B cell (primary cell): Measurements from ENCODE around the gene GMPPA. TPM values are rescaled to one million over a fixed set of nuclear protein-coding genes. Genes with fewer than 3 reads are reported as not detected.

ENCODE experiments used
- ATAC-seq: fragments of 200-7000 bp; cut with Tn5 transposase; one replicate; pipeline ENCODE4 v1.10.0; 2021; ENCODE audit warnings: low read depth, mild to moderate bottlenecking, moderate number of reproducible peaks, moderate library complexity
- CTCF ChIA-PET: fragments of 350-600 bp; sonication (Branson Sonifier 250); formaldehyde crosslinking; loops from one replicate; lab custom pipeline; 2021; ENCODE audit warnings: antibody characterized with exemption, inconsistent platforms; lab: Charles Lee
- POLR2A ChIA-PET: fragments of 350-600 bp; sonication (Branson Sonifier 250); formaldehyde crosslinking; loops from one replicate; lab custom pipeline; 2021; ENCODE audit warnings: antibody characterized with exemption; lab: Charles Lee
- DNase-seq: peaks from one replicate; pipeline ENCODE4 v3.0.0; 2013
- H2AFZ ChIP-seq: 2 replicates; pipeline ENCODE4 v1.6.1; 2012; ENCODE audit warnings: mild to moderate bottlenecking, low read depth, low read length; ENCODE audit not compliant: insufficient read depth, poor library complexity, severe bottlenecking
- H3K27ac ChIP-seq, 2 donors: 1 replicate in 1 of 2; 2 replicates in 1 of 2; pipeline ENCODE4 v1.5.1; 2012 to 2013; ENCODE audit warnings: low read length in 2 of 2, mild to moderate bottlenecking in 2 of 2, moderate library complexity in 1 of 2
- H3K27me3 ChIP-seq, 4 experiments: fragments of 200-600 bp in 1 of 4; sonication (generic) in 1 of 4; replicated peaks in 1 of 4; 1 replicate in 2 of 4; 2 replicates in 2 of 4; pipeline versions ENCODE4 v1.6.1 to v1.7.0; 2013 to 2016; ENCODE audit warnings: low read length in 3 of 4, mild to moderate bottlenecking in 2 of 4, mixed read lengths in 1 of 4, moderate library complexity in 1 of 4; ENCODE audit not compliant: insufficient read depth in 4 of 4, control insufficient read depth in 3 of 4; ENCODE audit errors: control extremely low read depth in 1 of 4
- H3K36me3 ChIP-seq, 2 experiments: replicated peaks in 1 of 2; 1 replicate in 1 of 2; 2 replicates in 1 of 2; pipeline versions ENCODE4 v1.6.1 to v1.7.1; 2013; ENCODE audit warnings: low read length in 1 of 2; ENCODE audit not compliant: insufficient read depth in 2 of 2, control insufficient read depth in 1 of 2; ENCODE audit errors: control extremely low read depth in 1 of 2, extremely low read depth in 1 of 2
- H3K4me1 ChIP-seq, 2 donors: fragments of 200-600 bp in 1 of 2; sonication (generic) in 1 of 2; 1 replicate in 1 of 2; 2 replicates in 1 of 2; pipeline versions ENCODE4 v1.5.1 to v1.6.1; 2013 to 2017; ENCODE audit warnings: low read length in 2 of 2; ENCODE audit not compliant: control insufficient read depth in 2 of 2, insufficient read depth in 2 of 2
- H3K4me2 ChIP-seq: replicated peaks from 2 replicates; pipeline ENCODE3; 2012; ENCODE audit warnings: mild to moderate bottlenecking, low read depth, low read length; ENCODE audit not compliant: poor library complexity, severe bottlenecking
- H3K4me3 ChIP-seq, 5 experiments: fragments of 200-600 bp in 1 of 5; sonication (generic) in 1 of 5; 1 replicate in 3 of 5; 2 replicates in 2 of 5; pipeline versions ENCODE4 v1.5.1 to v1.7.0; 2011 to 2016; ENCODE audit warnings: low read length in 4 of 5, mild to moderate bottlenecking in 4 of 5, low read depth in 2 of 5, control low read depth in 1 of 5, moderate library complexity in 1 of 5; ENCODE audit not compliant: insufficient read depth in 1 of 5; ENCODE audit errors: control extremely low read depth in 1 of 5, extremely low read depth in 1 of 5
- H3K79me2 ChIP-seq: fragments of 200-600 bp; sonication (generic); one replicate; pipeline ENCODE4 v1.6.0; 2016; ENCODE audit warnings: low read length; ENCODE audit not compliant: control insufficient read depth, insufficient read depth
- H3K9ac ChIP-seq: fragments of 200-600 bp; sonication (generic); 2 replicates; pipeline ENCODE4 v1.6.1; 2017; ENCODE audit warnings: mild to moderate bottlenecking, low read length, moderate library complexity
- H3K9me3 ChIP-seq, 3 donors: one replicate each; pipeline versions ENCODE4 v1.6.1 to v1.7.1; 2013; ENCODE audit warnings: low read length in 2 of 3; ENCODE audit not compliant: control insufficient read depth in 2 of 3, insufficient read depth in 1 of 3; ENCODE audit errors: control extremely low read depth in 1 of 3
- H4K20me1 ChIP-seq: 2 replicates; pipeline ENCODE4 v1.6.0; 2012; ENCODE audit warnings: mild to moderate bottlenecking, low read length; ENCODE audit not compliant: insufficient read depth, control insufficient read depth, poor library complexity, severe bottlenecking
- H3K27ac Mint-ChIP-seq: one replicate; pipeline ENCODE4 v1.8.0; 2021; ENCODE audit warnings: mixed read lengths
- H3K27me3 Mint-ChIP-seq: one replicate; pipeline ENCODE4 v1.8.0; 2021; ENCODE audit warnings: mixed read lengths
- H3K4me1 Mint-ChIP-seq: one replicate; pipeline ENCODE4 v1.8.0; 2021; ENCODE audit warnings: mixed read lengths
- H3K4me3 Mint-ChIP-seq: one replicate; pipeline ENCODE4 v1.8.0; 2021; ENCODE audit warnings: mixed read lengths
- H3K9me3 Mint-ChIP-seq: one replicate; pipeline ENCODE4 v1.8.0; 2022; ENCODE audit warnings: mixed read lengths; ENCODE audit not compliant: insufficient read depth
- CTCF ChIP-seq: fragments of 200-600 bp; IDR thresholded peaks from one replicate; pipeline ENCODE4 v1.8.0; 2022; ENCODE audit warnings: antibody characterized with exemption, mild to moderate bottlenecking
- EZH2 ChIP-seq: IDR thresholded peaks from 2 replicates; pipeline ENCODE4 v1.6.1; 2012; ENCODE audit warnings: borderline replicate concordance, low read depth, mild to moderate bottlenecking, moderate library complexity, low read length; ENCODE audit not compliant: insufficient read depth, poor library complexity, severe bottlenecking
- WGBS: methylation state at CpG from one replicate; pipeline ENCODE4 v1.1.5; 2013; ENCODE audit warnings: missing lambda C conversion rate; ENCODE audit not compliant: insufficient coverage; 5-methylcytosine and 5-hydroxymethylcytosine counted together
- intact Hi-C: fragments of 100-400 bp; cut with micrococcal nuclease; formaldehyde crosslinking; loops from one replicate; pipeline ENCODE4 v1.10.0; 2022
- polyA plus RNA-seq: library from polyadenylated mRNA; depleted of rRNA; stranded (reverse); fragments of >200 nt; gene quantifications from 2 replicates; pipeline ENCODE4 v1.2.3, GENCODE V29; 2012
- total RNA-seq, 2 donors: library from RNA; stranded (reverse); fragments of 120-200 nt in 1 of 2; gene quantifications; 1 replicate in 1 of 2; 2 replicates in 1 of 2; pipeline versions ENCODE4 v1.2.3 to v1.2.4, GENCODE V29; 2013 to 2022

GMPPA gene
- total and polyA plus RNA-seq, 2 donors (not counting 1 experiment from before 2014, with no cell fraction given), result 27.8 to 67.9 TPM

DNA sequence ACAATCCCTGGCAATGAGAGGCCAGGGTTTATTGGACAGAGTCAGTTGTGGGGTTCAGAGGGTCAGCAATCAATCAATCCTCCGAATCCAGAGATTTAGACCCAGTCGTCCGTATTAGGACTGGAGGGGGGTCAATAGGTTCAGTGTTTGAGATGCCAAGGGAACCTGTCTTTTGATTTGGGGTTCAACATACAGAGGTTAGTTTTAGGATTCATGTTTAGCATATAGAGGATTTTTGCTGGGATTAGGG is 292 bp downstream of the GMPPA start:
- 0% methylated on average over 3 of the region's 3 CpGs for WGBS
- H3K4me3 Mint-ChIP-seq, result peak overlapping the region; percentile 93
- no peaks in the 10 kb centered on the region for H3K9me3 Mint-ChIP-seq
- ATAC-seq (no peak), DNase-seq (no peak)
- Histone ChIP-seq H3K4me2 (peak overlapping the region; percentile 98), H3K4me3 (peak overlapping the region; percentile 65 to 90 (median 79)), H3K9ac (peak overlapping the region; percentile 92), H4K20me1 (no peaks in the 10 kb centered on the region), H3K27ac (peak overlapping the region in 1 of 2 donors; percentile 84), H3K79me2 (peaks cover 19% of the 10 kb centered on the region), H3K36me3 (peaks cover 0 to 5% of the 10 kb centered on the region in 2 experiments), H3K27me3 (peaks cover 0 to 41% (median 23%) of the 10 kb centered on the region in 4 experiments), H3K4me1 (peaks cover 38% of the 10 kb centered on the region in 2 donors), H3K9me3 (peaks cover 0 to 21% (median 0%) of the 10 kb centered on the region in 3 donors), H2AFZ (peak overlapping the region; percentile 97)
- POLR2A ChIA-PET, result interaction anchor here (2.8 kb wide), 1 partner anchor 111 kb away, joined by 10 read pairs; the partner anchor contains the start of gene DNPEP
- peaks cover 29% of the 10 kb centered on the region for H3K27me3 Mint-ChIP-seq
- intact Hi-C loops, result loop anchor here (2.0 to 5.0 kb wide), 4 partner anchors 222 to 1227 kb away; partner anchors contain the start of genes AAMP, CNOT9, CNPPD1 and DNAJB2
- peak overlapping the region; percentile 87 for H3K27ac Mint-ChIP-seq
- H3K4me1 Mint-ChIP-seq, result peaks cover 32% of the 10 kb centered on the region
- CTCF ChIA-PET, result interaction anchor here (0.6 to 10.4 kb wide), 6 partner anchors 11 to 100 kb away, joined by 3 to 123 read pairs (median 4); no protein-coding TSS in a partner anchor
- no peak for TF ChIP-seq CTCF
- no peak for TF ChIP-seq EZH2

DNA sequence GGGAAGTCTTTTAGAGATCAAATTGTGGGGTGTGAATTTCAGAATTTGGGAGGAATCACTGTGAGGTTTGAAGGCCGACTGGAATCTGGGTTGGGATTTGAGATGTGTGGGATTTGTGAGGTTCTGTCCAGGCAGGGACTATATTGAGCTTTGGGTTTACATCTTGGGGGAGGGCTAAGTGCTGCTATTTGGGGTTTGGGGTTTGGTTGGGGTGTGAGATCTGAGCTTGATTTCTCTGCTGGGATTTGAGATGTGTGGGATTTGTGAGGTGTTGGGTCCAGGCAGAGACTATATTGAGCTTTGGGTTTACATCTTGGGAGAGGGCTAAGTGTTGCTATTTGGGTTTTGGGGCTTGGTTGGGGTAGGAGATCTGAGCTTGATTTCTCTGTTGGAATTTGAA is 864 bp downstream of the GMPPA start:
- Mint-ChIP-seq H3K9me3 (no peaks in the 10 kb centered on the region), H3K27ac (no peak overlapping the region), H3K4me3 (peak overlapping the region; percentile 93), H3K27me3 (peaks cover 27% of the 10 kb centered on the region), H3K4me1 (peaks cover 32% of the 10 kb centered on the region)
- Histone ChIP-seq H3K4me2 (peak overlapping the region; percentile 98), H4K20me1 (no peaks in the 10 kb centered on the region), H2AFZ (peak overlapping the region; percentile 97), H3K79me2 (peaks cover 19% of the 10 kb centered on the region), H3K9me3 (peaks cover 0 to 21% (median 0%) of the 10 kb centered on the region in 3 donors), H3K27me3 (peaks cover 0 to 36% (median 21%) of the 10 kb centered on the region in 4 experiments), H3K27ac (no peak overlapping the region), H3K36me3 (peaks cover 0 to 10% of the 10 kb centered on the region in 2 experiments), H3K9ac (peak overlapping the region; percentile 92), H3K4me1 (peaks cover 38% of the 10 kb centered on the region in 2 donors), H3K4me3 (peak overlapping the region in 2 of 5 experiments; percentile 72 to 87)
- no peak for DNase-seq
- 88% methylated on average over 1 of the region's 1 CpG for WGBS
- POLR2A ChIA-PET, result interaction anchor here (0.6 kb wide), 1 partner anchor 503 kb away, joined by 6 read pairs; no protein-coding TSS in a partner anchor
- TF ChIP-seq CTCF (no peak), EZH2 (no peak)
- ATAC-seq, result no peak
- CTCF ChIA-PET, result interaction anchor here (0.6 to 10.4 kb wide), 5 partner anchors 14 to 143 kb away, joined by 3 to 123 read pairs (median 3); partner anchors contain the start of gene ASIC4
- intact Hi-C loops, result loop anchor here (2.0 to 5.0 kb wide), 4 partner anchors 222 to 1227 kb away; partner anchors contain the start of genes AAMP, CNOT9, CNPPD1 and DNAJB2
